NCI-H1930 (cell line): ENCODE results near the gene MRPL53.
"Not testable (repeated sequence)": the region's sequence is repeated elsewhere in the genome, so short reads cannot be mapped to it uniquely, and the experiment has no call there.

Experiments used
- DNase-seq, 2 experiments: peaks; one replicate each; lab custom pipeline; 2025; lab: John Stamatoyannopoulos, UW

Gene MRPL53

GRCh38 chr2:74482801-74483674, 10.6 kb upstream of the MRPL53 start, which contains the start of the genes CCDC142 and TTC31:
TSS of gene CCDC142 (minus strand) at chr2:74482998. CDS start at chr2:74482837, 161 bp downstream.
TSS of gene TTC31 (plus strand) at chr2:74483081. CDS start at chr2:74483096, 15 bp downstream.
- peak; percentile 90 to 92 for DNase-seq

DNA sequence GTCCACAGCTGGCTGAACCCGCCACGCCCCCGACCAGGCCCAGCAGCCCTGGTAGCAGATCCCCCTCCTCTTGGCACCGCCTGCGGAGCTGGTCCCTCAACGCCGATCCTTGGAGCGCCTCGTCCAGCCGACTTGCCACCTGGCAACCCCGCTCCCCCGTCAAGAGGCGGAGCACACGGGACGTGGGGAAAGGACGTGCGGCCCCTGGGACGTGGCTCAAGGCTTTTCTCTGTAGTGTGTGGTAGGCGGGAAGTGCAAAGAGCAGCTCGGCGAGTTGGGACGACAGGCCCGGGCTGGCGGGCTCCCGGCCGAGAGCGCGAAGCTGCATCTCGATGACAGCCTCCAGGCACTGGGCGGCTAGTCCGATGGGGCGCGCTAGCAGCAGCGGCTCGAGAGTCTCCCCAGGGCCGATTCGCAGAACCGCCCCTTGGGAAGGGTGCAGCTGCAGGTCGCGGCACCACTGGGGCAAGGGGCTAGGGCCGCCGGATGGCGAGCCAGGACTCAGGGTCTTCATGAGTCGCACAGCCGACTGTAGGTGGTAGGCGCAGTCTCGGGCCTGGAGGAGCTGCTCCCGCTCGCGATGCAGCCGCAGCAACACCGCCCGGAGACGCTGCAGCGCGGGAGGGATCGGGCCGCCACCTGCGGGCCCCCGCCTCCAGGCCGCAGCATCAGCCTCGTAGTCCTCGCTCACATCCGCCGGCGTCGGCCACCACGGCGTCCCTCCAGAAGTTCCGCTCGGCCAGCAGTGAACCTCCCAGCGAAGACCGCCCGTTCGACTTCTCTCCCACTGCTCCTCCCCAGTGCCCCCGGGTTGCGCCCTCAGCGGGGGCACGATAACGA, 9.7 kb upstream of the MRPL53 start:
- no peak for DNase-seq

DNA sequence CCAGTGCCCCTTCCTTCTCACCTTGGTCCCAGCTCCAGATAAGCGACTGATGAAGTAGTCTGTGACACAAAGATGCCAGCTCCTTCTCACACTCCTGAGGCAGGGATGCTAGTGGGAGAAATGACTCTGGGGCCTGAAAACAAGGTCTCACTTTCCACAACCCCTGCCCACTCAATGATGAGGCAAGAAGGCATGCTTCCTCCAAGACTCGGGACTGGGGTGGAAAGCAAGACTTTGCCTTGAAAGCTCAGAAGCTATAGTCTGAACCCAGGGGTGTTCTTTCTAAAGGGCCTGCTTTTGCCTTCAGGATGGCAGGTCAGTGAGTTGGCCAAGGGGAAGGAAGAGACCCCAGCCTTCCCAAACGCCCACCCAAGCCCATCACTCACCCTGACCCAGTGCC, 9.0 kb upstream of the MRPL53 start:
- DNase-seq: no peak

DNA sequence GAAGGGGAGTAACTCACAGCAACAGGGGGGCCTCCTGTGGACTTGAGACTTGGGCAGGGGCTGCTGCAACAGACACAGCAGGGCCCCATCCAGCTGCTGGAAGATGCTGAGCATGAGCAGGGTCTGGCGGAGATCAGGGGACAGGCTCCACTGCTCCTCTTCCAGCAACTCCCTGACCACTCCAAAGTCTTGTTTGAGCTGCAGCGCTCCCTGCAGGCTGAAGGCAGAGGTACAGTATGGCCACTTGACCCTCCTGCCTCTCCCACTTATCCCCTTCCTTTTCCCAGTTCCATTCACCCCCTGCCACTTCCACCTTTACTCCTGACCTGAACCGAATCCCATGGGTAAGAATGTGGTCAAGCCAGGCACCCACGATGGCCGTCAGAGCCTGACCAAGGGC, 2.4 kb upstream of the MRPL53 start:
- no peak for DNase-seq

- DNase-seq: no peak
Measured at GRCh38 chr2:74474481-74474880, 2.0 kb upstream of the MRPL53 start.

- DNase-seq: no peak
Measured at GRCh38 chr2:74472945-74473258, 422 bp upstream of the MRPL53 start.

- DNase-seq: no peak
Measured at GRCh38 chr2:74471332-74472065, 981 bp downstream of the MRPL53 start.

DNA sequence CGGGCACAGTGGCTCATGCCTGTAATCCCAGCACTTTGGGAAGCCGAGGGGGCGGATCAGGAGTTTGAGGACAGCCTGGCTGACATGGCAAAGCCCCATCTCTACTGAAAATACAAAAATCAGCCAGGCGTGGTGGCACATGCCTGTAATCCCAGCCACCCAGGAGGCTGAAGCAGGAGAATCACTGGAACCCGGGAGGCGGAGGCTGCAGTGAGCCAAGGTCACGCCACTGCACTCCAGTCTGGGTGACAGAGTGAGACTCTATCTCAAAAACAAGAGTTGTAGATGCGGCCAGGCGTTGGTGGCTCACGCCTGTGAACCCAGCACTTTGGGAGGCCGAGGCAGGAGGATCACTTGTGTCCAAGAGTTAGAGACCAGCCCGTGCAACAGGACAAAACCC, 1.7 kb downstream of the MRPL53 start:
- not testable (repeated sequence) for DNase-seq

GRCh38 chr2:74464406-74464805, 8.1 kb downstream of the MRPL53 start:
- DNase-seq: no peak

DNA sequence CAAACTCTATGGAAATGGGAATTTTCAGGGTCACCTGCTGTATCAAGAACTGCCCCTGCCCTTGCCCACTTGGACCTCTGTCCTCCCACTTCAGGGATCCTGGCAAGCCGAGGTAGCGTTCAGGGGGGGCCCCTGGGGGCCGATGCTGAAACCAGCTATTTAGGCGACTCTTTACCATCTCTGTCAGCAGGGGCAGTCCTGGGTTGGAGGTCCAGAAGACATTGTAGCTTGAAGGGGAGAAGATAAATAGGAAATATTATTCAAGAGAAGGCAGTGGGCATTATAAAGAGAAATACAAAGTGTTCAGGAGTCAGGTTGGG, 9.7 kb downstream of the MRPL53 start:
- no peak for DNase-seq

GRCh38 chr2:74462054-74462785, 10.3 kb downstream of the MRPL53 start:
- no peak for DNase-seq

DNA sequence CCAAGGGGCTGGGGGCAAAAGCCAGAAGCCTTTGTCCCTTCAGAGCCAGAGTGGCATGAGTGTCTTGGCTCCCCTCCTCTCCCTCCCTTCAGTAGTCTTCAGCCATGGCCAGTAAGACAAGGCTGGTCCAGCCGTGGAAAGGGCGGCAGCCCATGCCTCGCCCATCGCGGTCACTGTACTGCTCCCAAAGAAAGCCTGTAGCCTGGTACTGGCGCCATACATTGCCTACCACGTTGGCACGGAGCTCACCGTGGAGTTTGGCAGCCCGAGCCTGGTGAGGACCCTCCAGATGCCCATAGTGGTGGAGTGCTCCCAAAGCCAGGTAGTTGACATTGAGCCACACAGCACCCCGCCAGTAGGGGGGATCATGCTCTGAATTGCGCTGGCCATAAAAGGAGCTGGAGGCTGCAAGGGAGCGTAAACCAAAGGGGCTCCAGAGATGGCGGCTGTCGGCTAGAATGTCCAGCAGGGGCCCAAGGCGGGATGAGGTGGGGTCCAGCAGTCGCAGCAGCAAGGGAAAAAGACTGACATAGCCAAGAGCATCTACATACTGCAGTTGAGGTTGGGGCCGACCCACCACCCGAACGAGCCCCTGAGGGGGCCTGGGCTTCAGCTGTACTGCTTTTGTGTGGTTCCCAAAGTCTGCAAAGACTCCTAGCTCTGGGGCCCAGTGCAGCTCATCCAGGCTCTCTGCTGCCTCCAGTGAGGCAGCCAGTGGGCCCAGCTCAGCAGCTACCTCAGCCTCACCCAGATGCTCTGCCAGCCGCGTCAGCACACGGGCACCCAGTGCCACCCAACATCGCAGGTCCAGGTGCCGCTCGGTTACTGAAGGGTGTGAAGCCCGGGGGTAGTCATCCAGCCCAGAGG, 11.1 kb downstream of the MRPL53 start:
- no peak for DNase-seq

GRCh38 chr2:74460187-74460586, 12.3 kb downstream of the MRPL53 start:
- not testable (repeated sequence) for DNase-seq

- DNase-seq: not testable (repeated sequence)
Measured at GRCh38 chr2:74459503-74460118, 12.9 kb downstream of the MRPL53 start.

- DNase-seq: no peak
Measured at GRCh38 chr2:74458938-74459363, 13.5 kb downstream of the MRPL53 start.

- peak; percentile 99 for DNase-seq
Measured at GRCh38 chr2:74458132-74458937, 14.1 kb downstream of the MRPL53 start, which contains the start of gene WBP1. TSS of gene WBP1 (plus strand) at chr2:74458438. CDS start at chr2:74458603, 165 bp downstream.

GRCh38 chr2:74457549-74458131, 14.8 kb downstream of the MRPL53 start:
- peak; percentile 70 to 74 for DNase-seq

GRCh38 chr2:74457129-74457548, 15.3 kb downstream of the MRPL53 start:
- DNase-seq: no peak
